SU-DHL-6 (cell line): ENCODE measurements around the gene SCN11A.

Experiments used
- H2AFZ ChIP-seq: fragments of 200-600 bp; sonication (generic); 2 replicates; pipeline ENCODE4 v1.6.1; 2014; ENCODE audit warnings: low read depth, mild to moderate bottlenecking, moderate library complexity, mixed read lengths, antibody characterized with exemption, low read length; ENCODE audit not compliant: severe bottlenecking
- H3F3A ChIP-seq: fragments of 200-600 bp; shearing (Covaris generic); 2 replicates; pipeline ENCODE4 v1.6.0; 2016; ENCODE audit warnings: antibody characterized with exemption, mild to moderate bottlenecking; ENCODE audit not compliant: insufficient read depth
- H3K27ac ChIP-seq: fragments of 200-600 bp; sonication (generic); 2 replicates; pipeline ENCODE4 v1.5.1; 2016; ENCODE audit warnings: low read depth, mild to moderate bottlenecking, low read length, moderate library complexity, mixed read lengths
- H3K27me3 ChIP-seq: fragments of 200-600 bp; sonication (generic), shearing (Covaris generic); 2 replicates; pipeline ENCODE4 v1.6.0; 2014; ENCODE audit warnings: mild to moderate bottlenecking, low read length
- H3K36me3 ChIP-seq: fragments of 200-600 bp; sonication (generic); 2 replicates; pipeline ENCODE4 v1.6.1; 2014; ENCODE audit warnings: mild to moderate bottlenecking, low read length, mixed read lengths
- H3K4me2 ChIP-seq: fragments of 300-600, 200-600 bp; shearing (Covaris generic), sonication (generic); 2 replicates; pipeline ENCODE4 v1.6.0; 2014; ENCODE audit warnings: low read length, low read depth, mild to moderate bottlenecking; ENCODE audit not compliant: poor library complexity, severe bottlenecking
- H3K4me3 ChIP-seq: fragments of 200-600 bp; sonication (generic); 2 replicates; pipeline ENCODE4 v1.5.1; 2014; ENCODE audit warnings: antibody characterized with exemption, low read length, mild to moderate bottlenecking, mixed read lengths; ENCODE audit not compliant: insufficient read depth, poor library complexity, severe bottlenecking
- H3K79me2 ChIP-seq: fragments of 200-600 bp; sonication (generic); 2 replicates; pipeline ENCODE4 v1.6.1; 2014; ENCODE audit warnings: mild to moderate bottlenecking, low read length, moderate library complexity; ENCODE audit not compliant: insufficient read depth
- H3K9ac ChIP-seq: fragments of 200-600 bp; sonication (generic); 2 replicates; pipeline ENCODE4 v1.7.0; 2014; ENCODE audit warnings: mild to moderate bottlenecking, low read length
- H3K9me2 ChIP-seq: fragments of 200-600 bp; sonication (generic); replicated peaks from 2 replicates; pipeline ENCODE4 v1.6.1; 2014; ENCODE audit warnings: low read length; ENCODE audit not compliant: insufficient read depth
- H3K9me3 ChIP-seq: fragments of 200-600 bp; sonication (generic); 2 replicates; pipeline ENCODE4 v1.6.1; 2014; ENCODE audit warnings: low read length, mixed read lengths; ENCODE audit not compliant: insufficient read depth
- H4K20me1 ChIP-seq: fragments of 200-600 bp; sonication (generic); 2 replicates; pipeline ENCODE4 v1.6.1; 2014; ENCODE audit warnings: low read depth, mild to moderate bottlenecking, antibody characterized with exemption, low read length, moderate library complexity, mixed read lengths
- CTCF ChIP-seq: fragments of 200-600 bp; sonication (generic); IDR thresholded peaks from one replicate; pipeline ENCODE4 v1.5.1; 2017; ENCODE audit warnings: antibody characterized with exemption, mild to moderate bottlenecking, low read length, moderate library complexity; ENCODE audit not compliant: insufficient read depth, poor library complexity, severe bottlenecking
- EZH2phosphoT487 ChIP-seq: fragments of 200-600 bp; sonication (generic), shearing (Covaris generic); conservative IDR thresholded peaks from 2 replicates; pipeline ENCODE4 v1.6.1; 2018; ENCODE audit warnings: mild to moderate bottlenecking, antibody characterized with exemption, low read length, moderate library complexity, mixed read lengths

The SCN11A gene

GRCh38 chr3:39056151-39056550, 4.4 kb upstream of the SCN11A start:
- Histone ChIP-seq H2AFZ (no peak overlapping the region), H3K9me3 (no peaks in the 10 kb centered on the region), H3K27me3 (no peaks in the 10 kb centered on the region), H4K20me1 (no peaks in the 10 kb centered on the region), H3K4me3 (no peak overlapping the region), H3K36me3 (no peaks in the 10 kb centered on the region), H3K27ac (no peak overlapping the region), H3F3A (no peaks in the 10 kb centered on the region), H3K79me2 (0 out of 2 replicates have a peak, but pooled peaks cover 6% of the 10 kb centered on the region), H3K4me2 (no peak overlapping the region), H3K9me2 (no peaks in the 10 kb centered on the region), H3K9ac (no peak overlapping the region)
- TF ChIP-seq CTCF (no peak), EZH2phosphoT487 (no peak)

- Histone ChIP-seq H3K9me2 (no peaks in the 10 kb centered on the region), H3K27me3 (no peaks in the 10 kb centered on the region), H3K4me3 (no peak overlapping the region), H3K27ac (no peak overlapping the region), H3K4me2 (no peak overlapping the region), H3K9me3 (no peaks in the 10 kb centered on the region), H3K36me3 (no peaks in the 10 kb centered on the region), H3K79me2 (0 out of 2 replicates have a peak, but pooled peaks cover 6% of the 10 kb centered on the region), H4K20me1 (no peaks in the 10 kb centered on the region), H3K9ac (no peak overlapping the region), H2AFZ (no peak overlapping the region), H3F3A (no peaks in the 10 kb centered on the region)
- no peak for TF ChIP-seq EZH2phosphoT487
- TF ChIP-seq CTCF = no peak
Observed at GRCh38 chr3:39053696-39054095, 2.0 kb upstream of the SCN11A start.

- Histone ChIP-seq H4K20me1 (no peaks in the 10 kb centered on the region), H3K9ac (peak overlapping the region; percentile 62), H3K27me3 (no peaks in the 10 kb centered on the region), H2AFZ (peak overlapping the region; percentile 86), H3K4me3 (peak overlapping the region; percentile 75), H3K36me3 (no peaks in the 10 kb centered on the region), H3K9me3 (no peaks in the 10 kb centered on the region), H3K4me2 (peak overlapping the region; percentile 67), H3K79me2 (0 out of 2 replicates have a peak, but pooled peaks cover 6% of the 10 kb centered on the region), H3F3A (no peaks in the 10 kb centered on the region), H3K9me2 (no peaks in the 10 kb centered on the region), H3K27ac (no peak overlapping the region)
- TF ChIP-seq CTCF = no peak
- no peak for TF ChIP-seq EZH2phosphoT487
Observed at GRCh38 chr3:39052583-39052982, 839 bp upstream of the SCN11A start.

GRCh38 chr3:39050029-39050428, 1.7 kb downstream of the SCN11A start:
- Histone ChIP-seq H3K9ac (no peak overlapping the region), H3K9me2 (no peaks in the 10 kb centered on the region), H3K9me3 (no peaks in the 10 kb centered on the region), H3K79me2 (no peaks in the 10 kb centered on the region), H3K27ac (no peak overlapping the region), H3F3A (no peaks in the 10 kb centered on the region), H4K20me1 (no peaks in the 10 kb centered on the region), H3K4me2 (no peak overlapping the region), H3K36me3 (no peaks in the 10 kb centered on the region), H2AFZ (peak overlapping the region; percentile 35), H3K27me3 (no peaks in the 10 kb centered on the region), H3K4me3 (no peak overlapping the region)
- TF ChIP-seq EZH2phosphoT487 = no peak
- TF ChIP-seq CTCF = no peak
